ENCODE results near the gene JUNB. TPM values are rescaled to one million over a fixed set of nuclear protein-coding genes. Genes with fewer than 3 reads are reported as not detected.

Gene JUNB
- total RNA-seq, 1 experiment from 2014 or later: 116 TPM

DNA sequence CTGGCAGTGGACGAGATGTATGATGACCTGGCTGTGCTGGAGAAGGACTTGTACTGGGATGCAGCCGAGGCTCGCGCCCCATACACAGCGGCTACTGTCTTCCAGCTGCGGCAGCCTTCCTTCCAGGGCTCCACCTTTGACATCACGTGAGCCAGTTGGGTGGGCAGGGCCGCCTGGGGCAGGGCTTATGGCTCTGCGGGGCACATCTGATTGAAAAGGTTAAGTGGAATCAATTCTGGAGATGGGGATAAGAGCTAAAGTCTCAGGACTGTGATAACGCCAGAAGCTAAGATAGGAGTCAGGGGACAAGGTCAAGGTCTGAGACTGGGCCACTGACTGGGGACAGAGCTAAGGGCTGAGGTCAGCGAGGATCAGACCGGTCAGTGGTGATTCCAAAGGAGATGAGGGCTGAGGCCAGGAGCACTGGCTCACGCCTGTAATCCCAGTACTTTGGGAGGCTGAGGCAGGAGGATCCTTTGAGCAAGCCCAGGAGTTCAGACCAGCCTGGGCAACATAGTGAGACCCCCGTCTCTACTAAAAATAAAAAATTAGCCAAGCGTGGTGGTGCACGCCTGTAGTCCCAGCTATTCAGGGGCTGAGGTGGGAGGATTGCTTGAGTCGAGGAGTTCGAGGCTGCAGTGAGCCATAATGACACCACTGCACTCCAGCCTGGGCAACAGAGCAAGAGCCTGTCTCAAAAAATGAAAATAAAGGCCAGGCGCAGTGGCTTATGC is 35.0 kb upstream of the JUNB start:
- Mint-ChIP-seq H3K27ac (ENCODE audit: unreplicated experiment) (no peak overlapping the region), H3K36me3 (ENCODE audit: insufficient read depth, unreplicated experiment) (peaks cover 5% of the 10 kb centered on the region), H3K4me1 (ENCODE audit: low read depth, unreplicated experiment) (no peaks in the 10 kb centered on the region), H3K4me3 (ENCODE audit: low read depth, unreplicated experiment) (no peak overlapping the region), H3K27me3 (ENCODE audit: unreplicated experiment) (peaks cover 27% of the 10 kb centered on the region), H3K9me3 (ENCODE audit: low read depth, unreplicated experiment) (no peaks in the 10 kb centered on the region)
- no peak for DNase-seq
- no TSS peak for BruUV-seq (replicated peaks)
- TF ChIP-seq CTCF (IDR thresholded peaks at IDR 0.05; ENCODE audit: unreplicated experiment): no peak
- intact Hi-C loops (cut with micrococcal nuclease; ENCODE audit: unreplicated experiment): no loop called here
- CTCF ChIA-PET: no interaction called here

GRCh38 chr19:12757544-12758274 is 33.6 kb upstream of the JUNB start:
- DNase-seq: peak; percentile 71
- peak overlapping the region; percentile 46 for H3K4me3 Mint-ChIP-seq (ENCODE audit: low read depth, unreplicated experiment)
- peak; percentile 76 for TF ChIP-seq CTCF (IDR thresholded peaks at IDR 0.05; ENCODE audit: unreplicated experiment)
- no peaks in the 10 kb centered on the region for H3K9me3 Mint-ChIP-seq (ENCODE audit: low read depth, unreplicated experiment)
- no peaks in the 10 kb centered on the region for H3K4me1 Mint-ChIP-seq (ENCODE audit: low read depth, unreplicated experiment)
- H3K36me3 Mint-ChIP-seq (ENCODE audit: insufficient read depth, unreplicated experiment): peaks cover 9% of the 10 kb centered on the region
- BruUV-seq (replicated peaks): no TSS peak
- H3K27ac Mint-ChIP-seq (ENCODE audit: unreplicated experiment): no peak overlapping the region
- intact Hi-C loops (cut with micrococcal nuclease; ENCODE audit: unreplicated experiment): no loop called here
- CTCF ChIA-PET: interaction anchor here (0.6 to 1.2 kb wide), 5 partner anchors 33 to 174 kb away, joined by 3 to 9 read pairs (median 4); no protein-coding TSS in a partner anchor
- H3K27me3 Mint-ChIP-seq (ENCODE audit: unreplicated experiment): peaks cover 13% of the 10 kb centered on the region

GRCh38 chr19:12759686-12760085 is 31.6 kb upstream of the JUNB start:
- intact Hi-C loops (cut with micrococcal nuclease; ENCODE audit: unreplicated experiment): loop anchor here (1.0 to 5.0 kb wide), 2 partner anchors 37 to 88 kb away; no protein-coding TSS in a partner anchor
- H3K4me3 Mint-ChIP-seq (ENCODE audit: low read depth, unreplicated experiment): no peak overlapping the region

DNA sequence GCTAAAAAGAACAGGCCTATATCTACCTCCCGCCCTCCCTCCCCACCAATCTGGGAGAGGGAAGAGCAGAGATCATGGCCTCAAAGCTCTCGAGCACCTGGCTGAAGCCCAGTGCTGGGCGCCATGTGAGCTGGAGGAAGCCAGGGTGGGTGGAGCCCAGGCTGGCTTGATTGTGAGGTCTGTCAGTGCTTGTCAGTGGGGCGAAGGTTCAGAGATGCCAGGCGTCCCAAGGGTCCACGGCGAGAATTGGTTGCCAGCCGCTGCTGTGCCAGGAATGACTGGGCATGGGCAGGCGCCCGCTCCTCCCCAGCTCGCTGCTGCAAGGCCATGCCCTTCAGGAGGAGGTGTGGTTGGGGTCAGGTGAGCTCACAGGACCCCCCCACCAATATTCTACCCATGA is 28.2 kb upstream of the JUNB start:
- H3K27ac Mint-ChIP-seq (ENCODE audit: unreplicated experiment): no peak overlapping the region
- no peaks in the 10 kb centered on the region for H3K27me3 Mint-ChIP-seq (ENCODE audit: unreplicated experiment)
- no peak for TF ChIP-seq CTCF (IDR thresholded peaks at IDR 0.05; ENCODE audit: unreplicated experiment)
- intact Hi-C loops (cut with micrococcal nuclease; ENCODE audit: unreplicated experiment): loop anchor here (5.0 kb wide), 1 partner anchor 84 kb away; no protein-coding TSS in a partner anchor
- BruUV-seq (replicated peaks): no TSS peak
- peaks cover 25% of the 10 kb centered on the region for H3K36me3 Mint-ChIP-seq (ENCODE audit: insufficient read depth, unreplicated experiment)
- no peaks in the 10 kb centered on the region for H3K4me1 Mint-ChIP-seq (ENCODE audit: low read depth, unreplicated experiment)
- no peak for DNase-seq
- H3K4me3 Mint-ChIP-seq (ENCODE audit: low read depth, unreplicated experiment): no peak overlapping the region
- CTCF ChIA-PET: no interaction called here
- no peaks in the 10 kb centered on the region for H3K9me3 Mint-ChIP-seq (ENCODE audit: low read depth, unreplicated experiment)

More at GRCh38 chr19:12759686-12760085, 31.6 kb upstream of the JUNB start:
- DNase-seq: no peak
- no TSS peak for BruUV-seq (replicated peaks)
- no peak overlapping the region for H3K27ac Mint-ChIP-seq (ENCODE audit: unreplicated experiment)
- CTCF ChIA-PET: interaction anchor here (1.3 to 2.9 kb wide), 3 partner anchors 10 to 88 kb away, joined by 5 to 15 read pairs (median 11); no protein-coding TSS in a partner anchor
- H3K36me3 Mint-ChIP-seq (ENCODE audit: insufficient read depth, unreplicated experiment): peaks cover 22% of the 10 kb centered on the region
- no peaks in the 10 kb centered on the region for H3K27me3 Mint-ChIP-seq (ENCODE audit: unreplicated experiment)
- H3K9me3 Mint-ChIP-seq (ENCODE audit: low read depth, unreplicated experiment): no peaks in the 10 kb centered on the region
- no peak for TF ChIP-seq CTCF (IDR thresholded peaks at IDR 0.05; ENCODE audit: unreplicated experiment)
- no peaks in the 10 kb centered on the region for H3K4me1 Mint-ChIP-seq (ENCODE audit: low read depth, unreplicated experiment)
